ENCODE results near the gene SLC17A4. TPM values are rescaled to one million over a fixed set of nuclear protein-coding genes. Genes with fewer than 3 reads are reported as not detected.

Gene SLC17A4
- total and polyA plus RNA-seq, 2 of the 13 experiments (the other 11 are each of a cell fraction or from before 2014, with no cell fraction given), result 0.07 TPM; not detected in 1

- no peak for TF ChIP-seq SNAPC4 (CRISPR knock-in tag; IDR thresholded peaks at IDR 0.05)
- TF ChIP-seq ARID3A (IDR thresholded peaks at IDR 0.05; ENCODE audit: low read depth, low read length), result no peak
- TF ChIP-seq ELK4 (CRISPR knock-in tag; IDR thresholded peaks at IDR 0.05; ENCODE audit: borderline replicate concordance), result no peak
- TF ChIP-seq ZNF580 (CRISPR knock-in tag; IDR thresholded peaks at IDR 0.05; ENCODE audit: borderline replicate concordance, low read depth), result no peak
- TF ChIP-seq TFDP1 (CRISPR knock-in tag; IDR thresholded peaks at IDR 0.05; ENCODE audit: borderline replicate concordance), result no peak
- no peak for TF ChIP-seq ZNF83 (CRISPR knock-in tag; IDR thresholded peaks at IDR 0.05; ENCODE audit: borderline replicate concordance)
- TF ChIP-seq MTF2 (CRISPR knock-in tag; IDR thresholded peaks at IDR 0.05; ENCODE audit: borderline replicate concordance), result no peak
- no peak for TF ChIP-seq ZNF615 (CRISPR knock-in tag; IDR thresholded peaks at IDR 0.05; ENCODE audit: borderline replicate concordance)
- no peak for TF ChIP-seq ASH2L (IDR thresholded peaks at IDR 0.05; ENCODE audit: insufficient read length, low read depth, low read length)
- no peak for TF ChIP-seq FOSL2 (CRISPR knock-in tag; IDR thresholded peaks at IDR 0.05)
- no peak for TF ChIP-seq RBFOX2 (IDR thresholded peaks at IDR 0.05; ENCODE audit: low read depth, low read length)
- no peak for TF ChIP-seq REXO4 (CRISPR knock-in tag; IDR thresholded peaks at IDR 0.05; ENCODE audit: borderline replicate concordance)
- TF ChIP-seq MXI1 (IDR thresholded peaks at IDR 0.05; ENCODE audit: borderline replicate concordance, low read depth, low read length), result no peak
- TF ChIP-seq POLR2AphosphoS5 (IDR thresholded peaks at IDR 0.05; ENCODE audit: low read depth, low read length), result no peak
- TF ChIP-seq ZNF629 (CRISPR knock-in tag; conservative IDR thresholded peaks at IDR 0.05), result no peak
- TF ChIP-seq ZNF251 (CRISPR knock-in tag; IDR thresholded peaks at IDR 0.05), result no peak
- TF ChIP-seq THAP8 (CRISPR knock-in tag; IDR thresholded peaks at IDR 0.05; ENCODE audit: borderline replicate concordance), result no peak
- TF ChIP-seq GATA4 (IDR thresholded peaks at IDR 0.05; ENCODE audit: borderline replicate concordance, low read depth), result no peak
- TF ChIP-seq DR1 (CRISPR knock-in tag; IDR thresholded peaks at IDR 0.05), result no peak
- TF ChIP-seq SSRP1 (CRISPR knock-in tag; IDR thresholded peaks at IDR 0.05), result 0 out of 2 replicates have a peak, but pooled peaks have one; percentile 50
- 0 out of 2 replicates have a peak, but pooled peaks have one; percentile 11 for TF ChIP-seq CEBPG (CRISPR knock-in tag; IDR thresholded peaks at IDR 0.05)
These were observed 38.7 kb upstream of the SLC17A4 start (continued) for GRCh38 chr6:25715794-25716193.

All from HepG2 (cell line).